Natural killer cell (primary cell): ENCODE results near the gene B4GALT7. TPM values are rescaled to one million over a fixed set of nuclear protein-coding genes. Genes with fewer than 3 reads are reported as not detected.

ENCODE experiments used
- ATAC-seq, 3 donors: fragments of 150-1000 bp in 2 of 3; fragments of 200-7000 bp in 1 of 3; cut with Tn5 transposase; 1 replicate in 1 of 3; 2 replicates in 2 of 3; pipeline ENCODE4 v1.10.0; 2021; ENCODE audit warnings: mild to moderate bottlenecking in 2 of 3, moderate library complexity in 2 of 3
- DNase-seq, 2 donors: peaks; one replicate each; pipeline versions ENCODE4 v3.0.0 to v3.0.0-alpha.2; 2013 to 2021; ENCODE audit warnings: mixed read lengths in 1 of 2
- H3K27ac ChIP-seq: one replicate; pipeline ENCODE4 v1.5.1; 2013; ENCODE audit warnings: mild to moderate bottlenecking, low read length
- H3K27me3 ChIP-seq: one replicate; pipeline ENCODE4 v1.6.1; 2013; ENCODE audit warnings: low read length; ENCODE audit not compliant: control insufficient read depth, insufficient read depth
- H3K36me3 ChIP-seq: one replicate; pipeline ENCODE4 v1.6.1; 2013; ENCODE audit warnings: low read length; ENCODE audit not compliant: control insufficient read depth, insufficient read depth
- H3K4me1 ChIP-seq: one replicate; pipeline ENCODE4 v1.6.1; 2013; ENCODE audit warnings: low read length; ENCODE audit not compliant: control insufficient read depth, insufficient read depth
- H3K4me3 ChIP-seq: one replicate; pipeline ENCODE4 v1.5.1; 2013; ENCODE audit warnings: low read length
- H3K9me3 ChIP-seq: one replicate; pipeline ENCODE4 v1.6.1; 2013; ENCODE audit warnings: low read length; ENCODE audit not compliant: control insufficient read depth, insufficient read depth
- H3K27ac Mint-ChIP-seq, 2 donors: one replicate each; pipeline ENCODE4 v1.8.0; 2022; ENCODE audit warnings: mild to moderate bottlenecking in 2 of 2, mixed read lengths in 2 of 2, moderate library complexity in 1 of 2
- H3K27me3 Mint-ChIP-seq, 2 donors: one replicate each; pipeline ENCODE4 v1.8.0; 2022; ENCODE audit warnings: low read depth in 2 of 2, mixed read lengths in 2 of 2
- H3K36me3 Mint-ChIP-seq: one replicate; pipeline ENCODE4 v1.8.0; 2022; ENCODE audit warnings: mixed read lengths
- H3K4me1 Mint-ChIP-seq, 2 donors: one replicate each; pipeline ENCODE4 v1.8.0; 2022; ENCODE audit warnings: mixed read lengths in 2 of 2
- H3K4me3 Mint-ChIP-seq: one replicate; pipeline ENCODE4 v1.8.0; 2022; ENCODE audit warnings: mild to moderate bottlenecking, moderate library complexity, mixed read lengths
- H3K9me3 Mint-ChIP-seq, 2 donors: one replicate each; pipeline ENCODE4 v1.8.0; 2022; ENCODE audit warnings: mixed read lengths in 2 of 2
- CTCF ChIP-seq: fragments of 200-600 bp; IDR thresholded peaks from one replicate; pipeline ENCODE4 v1.8.0; 2022; ENCODE audit warnings: antibody characterized with exemption
- WGBS: methylation state at CpG from one replicate; pipeline ENCODE4 v1.1.7; 2013; ENCODE audit warnings: missing lambda C conversion rate; ENCODE audit not compliant: insufficient coverage; 5-methylcytosine and 5-hydroxymethylcytosine counted together
- intact Hi-C: fragments of 100-400 bp; cut with micrococcal nuclease; formaldehyde crosslinking; loops from one replicate; pipeline ENCODE4 v1.14.2; 2022
- total RNA-seq, 4 donors: library from RNA; stranded (reverse); fragments of 120-200 nt in 1 of 4; gene quantifications; one replicate each; pipeline versions ENCODE4 v1.2.3 to v1.2.4, GENCODE V29; 2013 to 2022

B4GALT7 gene
- total RNA-seq, 3 donors from 2014 or later (not counting 1 experiment from before 2014, with no cell fraction given) = 28.7 to 38.5 (median 28.7) TPM

GRCh38 chr5:177554474-177555111 lies 45.3 kb upstream of the B4GALT7 start, which contains the start of gene FAM193B:
Gene FAM193B (minus strand): TSS chr5:177554563. CDS start chr5:177554458, 105 bp downstream.
- DNase-seq (peak; percentile 93 to 94), ATAC-seq (peak; percentile 98 to 99 (median 99))
- Mint-ChIP-seq H3K27me3 (no peaks in the 10 kb centered on the region), H3K36me3 (no peaks in the 10 kb centered on the region), H3K4me1 (peaks cover 23 to 26% of the 10 kb centered on the region in 2 donors), H3K27ac (peak within 1 kb of the TSS; percentile 59 to 88), H3K9me3 (no peaks in the 10 kb centered on the region), H3K4me3 (peak within 1 kb of the TSS; percentile 93)
- intact Hi-C loops = no loop called here
- Histone ChIP-seq H3K36me3 (peaks cover 3% of the 10 kb centered on the region), H3K4me3 (peak within 1 kb of the TSS; percentile 84), H3K27ac (peak within 1 kb of the TSS; percentile 38), H3K4me1 (peaks cover 22% of the 10 kb centered on the region), H3K27me3 (no peaks in the 10 kb centered on the region), H3K9me3 (no peaks in the 10 kb centered on the region)
- WGBS = 13% methylated on average over 40 of the region's 49 CpGs
- TF ChIP-seq CTCF = no peak

GRCh38 chr5:177555228-177555627 lies 44.7 kb upstream of the B4GALT7 start:
- Histone ChIP-seq H3K27me3 (no peaks in the 10 kb centered on the region), H3K4me3 (peak overlapping the region; percentile 63), H3K36me3 (peaks cover 3% of the 10 kb centered on the region), H3K9me3 (no peaks in the 10 kb centered on the region), H3K4me1 (peaks cover 22% of the 10 kb centered on the region), H3K27ac (no peak overlapping the region)
- TF ChIP-seq CTCF = no peak
- Mint-ChIP-seq H3K36me3 (no peaks in the 10 kb centered on the region), H3K4me1 (peaks cover 23 to 26% of the 10 kb centered on the region in 2 donors), H3K4me3 (peak overlapping the region; percentile 93), H3K9me3 (no peaks in the 10 kb centered on the region), H3K27ac (no peak overlapping the region), H3K27me3 (no peaks in the 10 kb centered on the region)
- intact Hi-C loops = no loop called here
- WGBS = 98% methylated on average over 2 of the region's 2 CpGs
- DNase-seq (no peak), ATAC-seq (no peak)

GRCh38 chr5:177555665-177556064 lies 44.3 kb upstream of the B4GALT7 start:
- Histone ChIP-seq H3K27me3 (no peaks in the 10 kb centered on the region), H3K4me3 (no peak overlapping the region), H3K9me3 (no peaks in the 10 kb centered on the region), H3K4me1 (peaks cover 22% of the 10 kb centered on the region), H3K27ac (no peak overlapping the region), H3K36me3 (peaks cover 3% of the 10 kb centered on the region)
- ATAC-seq (no peak), DNase-seq (no peak)
- H3K9me3 Mint-ChIP-seq = no peaks in the 10 kb centered on the region
- H3K36me3 Mint-ChIP-seq = no peaks in the 10 kb centered on the region
- H3K27me3 Mint-ChIP-seq = no peaks in the 10 kb centered on the region
- H3K4me3 Mint-ChIP-seq = peak overlapping the region; percentile 47
- TF ChIP-seq CTCF = no peak
- intact Hi-C loops = no loop called here
- WGBS = 98% methylated on average over 5 of the region's 5 CpGs
- no peak overlapping the region for H3K27ac Mint-ChIP-seq
- peaks cover 23 to 26% of the 10 kb centered on the region in 2 donors for H3K4me1 Mint-ChIP-seq
